ENCODE data around the gene ZFP91. TPM values are rescaled to one million over a fixed set of nuclear protein-coding genes. Genes with fewer than 3 reads are reported as not detected.

ZFP91 gene
- total and polyA plus RNA-seq, 2 of the 4 experiments (the other 2 are of a cell fraction) = 20.7 to 25.3 TPM

DNA sequence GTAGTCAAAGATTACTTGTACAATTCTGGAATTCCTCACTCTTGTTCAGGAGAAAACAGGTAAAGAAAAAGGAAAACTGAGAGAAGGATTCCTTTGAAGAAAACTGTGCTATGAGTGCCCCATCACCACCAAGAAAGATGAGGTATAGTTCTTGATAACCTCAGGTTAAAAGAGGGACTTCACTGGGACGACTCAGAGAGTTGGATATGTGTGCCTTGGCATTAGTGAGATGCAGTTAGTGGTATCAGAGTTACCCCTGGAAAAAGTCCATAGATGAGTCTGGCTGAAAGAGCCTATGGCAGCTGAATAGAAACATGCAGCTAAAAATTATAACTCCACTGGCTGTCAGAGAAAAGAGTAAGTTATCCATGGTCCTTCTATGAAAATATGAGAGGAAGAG lies 32.0 kb upstream of the ZFP91 start:
- Histone ChIP-seq H4K20me1 (ENCODE audit: insufficient read depth, low read length) (no peaks in the 10 kb centered on the region), H3K18ac (ENCODE audit: low read depth, low read length) (no peak overlapping the region), H2BK15ac (ENCODE audit: low read depth, low read length) (no peak overlapping the region), H2BK5ac (ENCODE audit: low read depth, low read length, poor library complexity, severe bottlenecking) (no peak overlapping the region), H2AFZ (replicated peaks; ENCODE audit: low read length, poor library complexity) (no peak overlapping the region), H3K56ac (ENCODE audit: extremely low read depth, insufficient read depth, low read length) (no peak overlapping the region), H2AK5ac (ENCODE audit: low read depth, low read length) (no peak overlapping the region), H4K91ac (ENCODE audit: insufficient read depth, low read depth, low read length) (no peak overlapping the region), H3K14ac (replicated peaks; ENCODE audit: low read depth, low read length) (no peak overlapping the region), H3K9me1 (ENCODE audit: insufficient read depth, low read length) (0 out of 2 replicates have a peak, but pooled peaks cover 3% of the 10 kb centered on the region), H4K5ac (ENCODE audit: low read depth, low read length) (no peak overlapping the region), H3K4me1 (ENCODE audit: control insufficient read depth, insufficient read depth, low read length) (no peaks in the 10 kb centered on the region), H2BK20ac (ENCODE audit: low read depth, low read length) (no peak overlapping the region), H3K9ac (ENCODE audit: low read depth, low read length) (no peak overlapping the region), H2BK120ac (ENCODE audit: low read depth, low read length) (no peak overlapping the region), H3K27me3 (ENCODE audit: control insufficient read depth, insufficient read depth, low read length) (no peaks in the 10 kb centered on the region), H3K4ac (ENCODE audit: low read depth, low read length) (no peak overlapping the region), H3K4me3 (ENCODE audit: insufficient read depth, low read depth, low read length) (no peak overlapping the region), H3K23ac (ENCODE audit: low read depth, low read length) (no peak overlapping the region), H2AK9ac (replicated peaks; ENCODE audit: low read depth, low read length, poor library complexity) (no peak overlapping the region), H3K36me3 (ENCODE audit: control insufficient read depth, insufficient read depth, low read length) (peaks cover 14% of the 10 kb centered on the region), H3K27ac (ENCODE audit: insufficient read depth, low read length) (no peak overlapping the region), H3K4me2 (ENCODE audit: low read depth, low read length) (no peak overlapping the region), H3K9me3 (ENCODE audit: control insufficient read depth, insufficient read depth, low read length) (no peaks in the 10 kb centered on the region), H3K79me1 (ENCODE audit: low read depth in 1 of 2, low read length in 2 of 2) (no peaks in the 10 kb centered on the region), H4K8ac (ENCODE audit: low read depth in 2 of 2, low read length in 2 of 2) (no peak overlapping the region)
- ATAC-seq (ENCODE audit: low read depth) (no peak), DNase-seq (no peak)
- POLR2A ChIA-PET (ENCODE audit: unreplicated experiment) = no interaction called here
- no CpG with 5 or more reads among the region's 1 CpG for WGBS, 2 experiments (ENCODE audit: extremely low coverage in 2 of 2, insufficient read length in 1 of 2)
- dilution Hi-C loops (cut with HindIII; ENCODE audit: low sequenced_read_pairs, unreplicated experiment) (no loop called here), intact Hi-C loops (cut with micrococcal nuclease) (no loop called here), in situ Hi-C loops (cut with MboI; ENCODE audit: low sequenced_read_pairs) (no loop called here)
- no TSS peak for BruUV-seq (replicated peaks)
- TF ChIP-seq, protein P1, sequence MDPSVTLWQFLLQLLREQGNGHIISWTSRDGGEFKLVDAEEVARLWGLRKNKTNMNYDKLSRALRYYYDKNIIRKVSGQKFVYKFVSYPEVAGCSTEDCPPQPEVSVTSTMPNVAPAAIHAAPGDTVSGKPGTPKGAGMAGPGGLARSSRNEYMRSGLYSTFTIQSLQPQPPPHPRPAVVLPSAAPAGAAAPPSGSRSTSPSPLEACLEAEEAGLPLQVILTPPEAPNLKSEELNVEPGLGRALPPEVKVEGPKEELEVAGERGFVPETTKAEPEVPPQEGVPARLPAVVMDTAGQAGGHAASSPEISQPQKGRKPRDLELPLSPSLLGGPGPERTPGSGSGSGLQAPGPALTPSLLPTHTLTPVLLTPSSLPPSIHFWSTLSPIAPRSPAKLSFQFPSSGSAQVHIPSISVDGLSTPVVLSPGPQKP (IDR thresholded peaks at IDR 0.05; ENCODE audit: borderline replicate concordance, low read depth, low read length) = no peak
- TF ChIP-seq MAZ (IDR thresholded peaks at IDR 0.05; ENCODE audit: borderline replicate concordance, low read depth, low read length) = no peak
- TF ChIP-seq MXI1 (IDR thresholded peaks at IDR 0.05; ENCODE audit: borderline replicate concordance, low read depth, low read length) = no peak
- no peak for TF ChIP-seq NFE2L2 (IDR thresholded peaks at IDR 0.05; ENCODE audit: low read depth, low read length)
- no peak for TF ChIP-seq CHD1 (IDR thresholded peaks at IDR 0.05; ENCODE audit: low read depth, low read length)
- TF ChIP-seq RCOR1 (IDR thresholded peaks at IDR 0.05; ENCODE audit: insufficient replicate concordance, low read length) = no peak
- no peak for TF ChIP-seq SMC3 (IDR thresholded peaks at IDR 0.05; ENCODE audit: low read depth, low read length)
- no peak for TF ChIP-seq POLR2A (IDR thresholded peaks at IDR 0.05; ENCODE audit: low read depth, low read length)
- CTCF ChIA-PET = interaction anchor here (0.6 kb wide), 1 partner anchor 30 kb away, joined by 3 read pairs; no protein-coding TSS in a partner anchor
